OCI-M1 (cell line): Measurements from ENCODE around the gene HLA-DRB1.
"Not testable (repeated sequence)": the region's sequence is repeated elsewhere in the genome, so short reads cannot be mapped to it uniquely, and the experiment has no call there.

Experiments used
- DNase-seq: peaks from one replicate; lab custom pipeline; 2025; lab: John Stamatoyannopoulos, UW

The HLA-DRB1 gene

GRCh38 chr6:32589596-32590449 is at the start of gene HLA-DRB1:
HLA-DRB1 (minus strand) TSS chr6:32589848; CDS start chr6:32589742, 106 bp downstream.
- DNase-seq, result peak; percentile 87

GRCh38 chr6:32638532-32639219 is 49.0 kb upstream of the HLA-DRB1 start:
- no peak for DNase-seq

GRCh38 chr6:32637883-32638282 is 48.2 kb upstream of the HLA-DRB1 start:
- DNase-seq, result no peak

- peak; percentile 54 for DNase-seq
These were observed 47.7 kb upstream of the HLA-DRB1 start, which contains the start of gene HLA-DQA1 for GRCh38 chr6:32637219-32637880. HLA-DQA1 (plus strand) TSS chr6:32637406; CDS start chr6:32637459, 53 bp downstream.

GRCh38 chr6:32635526-32636123 is 46.0 kb upstream of the HLA-DRB1 start:
- no peak for DNase-seq

- not testable (repeated sequence) for DNase-seq
These were observed 40.1 kb upstream of the HLA-DRB1 start for GRCh38 chr6:32629793-32630192.

- DNase-seq, result peak; percentile 69
These were observed 38.2 kb upstream of the HLA-DRB1 start for GRCh38 chr6:32627831-32628230.

- no peak for DNase-seq
These were observed 37.6 kb upstream of the HLA-DRB1 start for GRCh38 chr6:32627249-32627648.

- no peak for DNase-seq
These were observed 35.5 kb upstream of the HLA-DRB1 start for GRCh38 chr6:32625137-32625536.

GRCh38 chr6:32624565-32624964 is 34.9 kb upstream of the HLA-DRB1 start:
- DNase-seq, result no peak

- DNase-seq, result peak; percentile 49
These were observed 34.0 kb upstream of the HLA-DRB1 start for GRCh38 chr6:32623693-32624092.

GRCh38 chr6:32622545-32623401 is 33.1 kb upstream of the HLA-DRB1 start:
- peak; percentile 72 for DNase-seq

GRCh38 chr6:32621372-32621771 is 31.7 kb upstream of the HLA-DRB1 start:
- no peak for DNase-seq

- no peak for DNase-seq
These were observed 28.1 kb upstream of the HLA-DRB1 start for GRCh38 chr6:32617751-32618150.

- DNase-seq, result no peak
These were observed 26.4 kb upstream of the HLA-DRB1 start for GRCh38 chr6:32615885-32616532.

GRCh38 chr6:32614366-32615081 is 24.9 kb upstream of the HLA-DRB1 start:
- DNase-seq, result peak; percentile 36

GRCh38 chr6:32613475-32613874 is 23.8 kb upstream of the HLA-DRB1 start:
- DNase-seq, result no peak

GRCh38 chr6:32610682-32611296 is 21.1 kb upstream of the HLA-DRB1 start:
- no peak for DNase-seq
